Non-pigmented ciliary epithelial cell (primary cell): ENCODE measurements around the gene TMEM192.
"Not testable (repeated sequence)": the region's sequence is repeated elsewhere in the genome, so short reads cannot be mapped to it uniquely, and the experiment has no call there.

ENCODE experiments used
- DNase-seq: peaks from one replicate; pipeline ENCODE4 v3.0.0-alpha.2; 2010; ENCODE audit warnings: low read depth

Gene TMEM192

GRCh38 chr4:165112368-165113121 lies at the start of gene TMEM192:
Gene TMEM192 (minus strand): TSS chr4:165112860. CDS start chr4:165112773, 87 bp downstream.
- peak; percentile 57 for DNase-seq

- DNase-seq, result no peak
Measured at GRCh38 chr4:165158762-165159161, 46.1 kb upstream of the TMEM192 start.

GRCh38 chr4:165156906-165157305 lies 44.2 kb upstream of the TMEM192 start:
- DNase-seq, result no peak

- DNase-seq, result no peak
Measured at GRCh38 chr4:165154482-165154881, 41.8 kb upstream of the TMEM192 start.

GRCh38 chr4:165152527-165152926 lies 39.9 kb upstream of the TMEM192 start:
- DNase-seq, result no peak

GRCh38 chr4:165151734-165152133 lies 39.1 kb upstream of the TMEM192 start:
- DNase-seq, result no peak

- no peak for DNase-seq
Measured at GRCh38 chr4:165150545-165150944, 37.9 kb upstream of the TMEM192 start.

GRCh38 chr4:165138843-165139242 lies 26.2 kb upstream of the TMEM192 start:
- DNase-seq, result no peak

GRCh38 chr4:165137205-165137604 lies 24.5 kb upstream of the TMEM192 start:
- no peak for DNase-seq

GRCh38 chr4:165136529-165136928 lies 23.9 kb upstream of the TMEM192 start:
- no peak for DNase-seq

- DNase-seq, result no peak
Measured at GRCh38 chr4:165133150-165133549, 20.5 kb upstream of the TMEM192 start.

GRCh38 chr4:165131247-165131832 lies 18.7 kb upstream of the TMEM192 start:
- DNase-seq, result peak; percentile 18

GRCh38 chr4:165129924-165130323 lies 17.3 kb upstream of the TMEM192 start:
- no peak for DNase-seq

- DNase-seq, result not testable (repeated sequence)
Measured at GRCh38 chr4:165125869-165126499, 13.3 kb upstream of the TMEM192 start.

- no peak for DNase-seq
Measured at GRCh38 chr4:165124488-165124887, 11.8 kb upstream of the TMEM192 start.

GRCh38 chr4:165118256-165118909 lies 5.7 kb upstream of the TMEM192 start:
- no peak for DNase-seq

GRCh38 chr4:165115301-165115700 lies 2.6 kb upstream of the TMEM192 start:
- no peak for DNase-seq

- no peak for DNase-seq
Measured at GRCh38 chr4:165111906-165112367, 723 bp downstream of the TMEM192 start.

GRCh38 chr4:165106518-165106917 lies 6.1 kb downstream of the TMEM192 start:
- DNase-seq, result no peak

- DNase-seq, result no peak
Measured at GRCh38 chr4:165101641-165102040, 11.0 kb downstream of the TMEM192 start.

GRCh38 chr4:165096776-165097175 lies 15.9 kb downstream of the TMEM192 start:
- no peak for DNase-seq

GRCh38 chr4:165095291-165095690 lies 17.4 kb downstream of the TMEM192 start:
- no peak for DNase-seq

- no peak for DNase-seq
Measured at GRCh38 chr4:165094873-165095272, 17.8 kb downstream of the TMEM192 start.
